Subcutaneous adipose tissue (tissue), 4 donors: ENCODE results near the gene PTP4A2. TPM values are rescaled to one million over a fixed set of nuclear protein-coding genes. Genes with fewer than 3 reads are reported as not detected.

Experiments
- total RNA-seq, 4 donors: library from RNA; depleted of rRNA; stranded (reverse); fragments of >200 nt; gene quantifications; one replicate each; pipeline ENCODE4 v1.1.0, GENCODE V29; 2016
- TF ChIP-seq, protein P1 (sequence below): fragments of 450-650 bp; IDR thresholded peaks from one replicate; pipeline ENCODE4 v1.5.1; 2016; ENCODE audit warnings: low read depth, mild to moderate bottlenecking, control low read depth, antibody characterized with exemption, moderate library complexity

PTP4A2 gene
- total RNA-seq, 4 donors from 2014 or later: 223 to 778 (median 268) TPM

GRCh38 chr1:31869449-31869848 is 68.7 kb downstream of the PTP4A2 start:
- TF ChIP-seq, protein P1, sequence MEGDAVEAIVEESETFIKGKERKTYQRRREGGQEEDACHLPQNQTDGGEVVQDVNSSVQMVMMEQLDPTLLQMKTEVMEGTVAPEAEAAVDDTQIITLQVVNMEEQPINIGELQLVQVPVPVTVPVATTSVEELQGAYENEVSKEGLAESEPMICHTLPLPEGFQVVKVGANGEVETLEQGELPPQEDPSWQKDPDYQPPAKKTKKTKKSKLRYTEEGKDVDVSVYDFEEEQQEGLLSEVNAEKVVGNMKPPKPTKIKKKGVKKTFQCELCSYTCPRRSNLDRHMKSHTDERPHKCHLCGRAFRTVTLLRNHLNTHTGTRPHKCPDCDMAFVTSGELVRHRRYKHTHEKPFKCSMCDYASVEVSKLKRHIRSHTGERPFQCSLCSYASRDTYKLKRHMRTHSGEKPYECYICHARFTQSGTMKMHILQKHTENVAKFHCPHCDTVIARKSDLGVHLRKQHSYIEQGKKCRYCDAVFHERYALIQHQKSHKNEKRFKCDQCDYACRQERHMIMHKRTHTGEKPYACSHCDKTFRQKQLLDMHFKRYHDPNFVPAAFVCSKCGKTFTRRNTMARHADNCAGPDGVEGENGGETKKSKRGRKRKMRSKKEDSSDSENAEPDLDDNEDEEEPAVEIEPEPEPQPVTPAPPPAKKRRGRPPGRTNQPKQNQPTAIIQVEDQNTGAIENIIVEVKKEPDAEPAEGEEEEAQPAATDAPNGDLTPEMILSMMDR: no peak

- TF ChIP-seq, protein P1: no peak
These were observed 69.3 kb downstream of the PTP4A2 start for GRCh38 chr1:31868862-31869261.

DNA sequence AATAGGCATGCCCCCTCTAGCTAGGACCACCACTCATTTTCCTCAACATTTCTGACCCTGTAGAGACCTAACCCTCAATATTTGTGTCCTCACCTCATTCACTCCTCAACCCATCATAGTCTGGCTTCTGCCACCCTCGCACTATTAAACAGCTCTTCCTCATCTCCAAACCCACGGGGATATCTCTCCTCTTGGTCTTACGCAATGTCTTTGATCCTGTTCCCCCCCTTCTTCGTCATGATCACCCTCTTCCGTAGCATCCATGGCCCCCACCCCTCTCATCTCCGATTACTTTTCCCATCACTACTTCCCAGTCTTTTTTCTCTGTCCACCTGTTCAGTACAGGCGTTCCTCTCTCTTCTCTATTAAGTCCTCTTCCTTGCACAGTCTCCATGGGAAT is 70.6 kb downstream of the PTP4A2 start:
- TF ChIP-seq, protein P1: no peak

GRCh38 chr1:31866450-31867032 is 71.6 kb downstream of the PTP4A2 start:
- TF ChIP-seq, protein P1: no peak

DNA sequence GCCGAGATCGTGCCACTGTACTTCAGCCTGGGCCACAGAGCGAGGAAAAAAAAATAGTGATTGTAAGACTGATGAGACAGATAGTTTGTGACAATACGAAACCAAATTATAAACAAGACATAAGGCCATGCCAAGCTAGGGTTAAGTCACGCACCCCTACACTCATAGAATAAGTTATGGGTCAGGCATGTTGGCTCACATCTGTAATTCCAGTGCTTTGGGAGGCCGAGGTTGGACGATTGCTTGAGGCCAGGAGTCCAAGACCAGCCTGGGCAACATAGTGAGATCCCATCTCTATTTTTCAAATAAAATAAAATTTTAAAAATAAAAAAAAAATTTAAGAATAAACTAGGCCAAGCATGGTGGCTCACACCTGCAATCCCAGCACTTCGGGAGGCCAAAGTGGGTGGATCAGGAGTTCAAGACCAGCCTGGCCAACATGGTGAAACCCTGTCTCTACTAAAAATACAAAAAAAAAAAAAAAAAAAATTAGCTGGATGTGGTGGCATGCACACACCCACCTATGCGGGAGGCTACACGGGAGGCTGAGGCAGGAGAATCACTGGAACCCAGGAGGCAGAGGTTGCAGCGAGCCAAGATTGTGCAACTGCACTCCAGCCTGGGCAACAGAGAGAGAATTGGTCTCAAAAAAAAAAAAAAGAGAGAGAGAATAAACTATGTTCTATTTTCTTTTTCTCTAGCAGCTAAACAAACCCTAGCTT is 72.3 kb downstream of the PTP4A2 start:
- TF ChIP-seq, protein P1: no peak

GRCh38 chr1:31862071-31862470 is 76.1 kb downstream of the PTP4A2 start:
- TF ChIP-seq, protein P1: no peak

GRCh38 chr1:31861346-31861745 is 76.8 kb downstream of the PTP4A2 start:
- TF ChIP-seq, protein P1: no peak
